Central memory CD4-positive, alpha-beta T cell (primary cell): ENCODE data around the gene DCTN3.

Source experiments
- DNase-seq: peaks from one replicate; pipeline ENCODE4 v3.0.0; 2022

The DCTN3 gene

GRCh38 chr9:34570809-34571480 lies 49.4 kb downstream of the DCTN3 start:
- DNase-seq, result no peak

GRCh38 chr9:34570376-34570775 lies 49.9 kb downstream of the DCTN3 start:
- DNase-seq, result no peak

GRCh38 chr9:34568774-34569173 lies 51.5 kb downstream of the DCTN3 start:
- DNase-seq, result no peak

GRCh38 chr9:34568133-34568532 lies 52.2 kb downstream of the DCTN3 start:
- no peak for DNase-seq

- no peak for DNase-seq
Measured at GRCh38 chr9:34566972-34567371, 53.3 kb downstream of the DCTN3 start.

- DNase-seq, result no peak
Measured at GRCh38 chr9:34566322-34566721, 54.0 kb downstream of the DCTN3 start.

GRCh38 chr9:34565856-34566255 lies 54.4 kb downstream of the DCTN3 start:
- DNase-seq, result no peak

- DNase-seq, result no peak
Measured at GRCh38 chr9:34564617-34565016, 55.7 kb downstream of the DCTN3 start.
